IPS-15b (cell line): Measurements from ENCODE around the gene CCDC78.
A peak's percentile ranks its signal among the peaks of the same experiment; 100 is the strongest.

Experiments used
- H3K27me3 ChIP-seq: one replicate; pipeline ENCODE4 v1.6.1; 2013; ENCODE audit warnings: low read length; ENCODE audit not compliant: control insufficient read depth, insufficient read depth
- H3K36me3 ChIP-seq: one replicate; pipeline ENCODE4 v1.6.1; 2013; ENCODE audit warnings: low read length; ENCODE audit not compliant: control insufficient read depth, insufficient read depth
- H3K4me1 ChIP-seq: one replicate; pipeline ENCODE4 v1.6.1; 2013; ENCODE audit warnings: mild to moderate bottlenecking, low read length; ENCODE audit not compliant: control insufficient read depth, insufficient read depth
- H3K4me3 ChIP-seq: one replicate; pipeline ENCODE4 v1.5.1; 2013; ENCODE audit warnings: low read depth, low read length
- H3K9ac ChIP-seq: one replicate; pipeline ENCODE4 v1.6.1; 2013; ENCODE audit warnings: low read depth, mild to moderate bottlenecking, low read length
- H3K9me3 ChIP-seq: one replicate; pipeline ENCODE4 v1.6.1; 2013; ENCODE audit warnings: mild to moderate bottlenecking, low read length; ENCODE audit not compliant: control insufficient read depth, insufficient read depth

CCDC78 gene

DNA sequence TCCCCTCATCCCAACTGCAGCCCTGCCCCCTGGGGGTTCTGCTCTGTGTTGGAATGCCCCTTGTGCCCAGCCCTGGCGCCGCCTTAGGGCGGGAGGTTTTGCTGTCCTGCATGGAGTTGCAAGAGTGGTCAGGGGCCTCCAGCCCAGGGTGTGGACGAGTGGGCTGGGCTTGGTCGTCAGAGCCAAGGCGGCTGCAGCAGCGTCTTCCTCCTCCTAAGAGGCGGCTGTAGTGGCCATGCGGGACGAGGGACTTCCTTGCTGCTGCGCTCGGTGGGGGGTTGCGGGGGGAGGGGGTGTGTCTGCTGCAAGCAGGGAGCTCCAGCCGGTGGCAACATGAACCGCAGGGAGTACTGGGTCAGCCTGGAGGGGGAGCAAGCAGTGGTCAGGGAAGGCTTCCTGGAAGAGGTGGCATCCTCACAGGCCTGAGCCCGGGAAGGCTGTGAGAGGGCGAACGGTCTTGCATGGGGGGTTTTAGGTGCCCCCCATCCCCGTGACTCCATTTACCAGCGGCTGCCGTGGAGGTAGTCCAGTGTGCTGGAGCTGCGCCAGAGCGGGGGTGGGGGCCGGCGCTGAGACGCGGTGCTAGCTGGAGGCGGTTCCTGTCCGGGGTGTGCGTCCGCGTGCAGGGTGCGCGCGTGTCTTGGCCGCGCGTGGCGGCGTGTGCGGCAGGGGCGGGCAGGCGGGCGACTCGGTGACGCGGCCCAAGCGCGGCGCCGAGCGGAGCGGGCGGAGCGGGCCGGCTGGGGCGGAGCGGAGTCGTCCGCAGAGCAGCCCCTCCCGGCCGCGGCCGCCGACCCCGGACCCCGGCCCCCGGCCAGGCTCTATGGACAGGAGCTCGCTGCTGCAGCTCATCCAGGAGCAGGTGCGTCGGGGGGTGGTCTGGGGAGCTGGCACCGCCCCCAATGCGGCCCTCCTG lies 51.0 kb downstream of the CCDC78 start, which contains the start of gene RHBDL1:
Gene RHBDL1 (plus strand): TSS at position 704 of the 916 bp plus-strand sequence. CDS start 120 bp downstream, at position 824.
- peak within 1 kb of the TSS; percentile 65 for H3K4me3 ChIP-seq
- H3K9ac ChIP-seq, result peak within 1 kb of the TSS; percentile 47

DNA sequence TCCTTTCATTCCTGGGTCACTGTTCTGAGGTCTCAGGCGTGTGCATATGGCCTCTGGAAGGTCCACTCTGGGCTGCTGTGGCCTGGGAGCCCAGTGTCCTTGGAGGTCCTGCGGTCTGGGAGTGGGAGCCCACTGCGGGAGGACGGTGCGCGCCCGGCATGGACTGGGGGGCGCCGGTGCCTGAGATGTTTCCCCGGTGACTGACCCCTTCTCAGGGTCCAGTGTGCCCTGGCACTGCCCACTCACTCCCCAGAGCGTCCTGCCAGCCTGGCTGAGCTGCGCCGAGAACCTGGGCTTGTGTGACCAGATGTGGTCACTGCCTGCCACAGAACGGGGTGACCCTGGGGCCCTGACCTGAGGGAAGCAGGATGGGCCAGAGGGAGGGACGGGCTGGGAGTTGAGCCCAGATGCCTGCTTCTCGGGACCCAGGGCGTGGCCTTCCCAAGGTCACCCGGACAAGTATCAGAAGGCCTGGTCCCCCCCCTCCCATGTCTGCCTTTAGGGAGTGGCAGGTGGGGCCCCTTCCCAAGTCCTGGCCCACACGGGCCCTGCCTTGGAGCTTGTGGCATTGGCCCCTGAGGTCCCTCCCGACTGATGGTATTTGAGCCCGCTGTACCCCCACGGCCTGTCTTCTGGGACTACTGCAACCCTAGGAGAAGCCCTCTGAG lies 51.9 kb downstream of the CCDC78 start:
- H3K4me1 ChIP-seq, result no peaks in the 10 kb centered on the region
- peaks cover 49% of the 10 kb centered on the region for H3K36me3 ChIP-seq
- H3K9me3 ChIP-seq, result no peaks in the 10 kb centered on the region
- no peak overlapping the region for H3K9ac ChIP-seq
- H3K27me3 ChIP-seq, result no peaks in the 10 kb centered on the region
- peak overlapping the region; percentile 65 for H3K4me3 ChIP-seq

More for the DNA sequence above, 51.0 kb downstream of the CCDC78 start, which contains the start of gene RHBDL1:
- Histone ChIP-seq H3K9me3 (no peaks in the 10 kb centered on the region), H3K36me3 (peaks cover 41% of the 10 kb centered on the region), H3K4me1 (no peaks in the 10 kb centered on the region), H3K27me3 (no peaks in the 10 kb centered on the region)

GRCh38 chr16:673399-673991 lies 52.7 kb downstream of the CCDC78 start:
- Histone ChIP-seq H3K36me3 (peaks cover 55% of the 10 kb centered on the region), H3K9ac (no peak overlapping the region), H3K27me3 (no peaks in the 10 kb centered on the region), H3K4me3 (no peak overlapping the region), H3K9me3 (no peaks in the 10 kb centered on the region), H3K4me1 (no peaks in the 10 kb centered on the region)

- Histone ChIP-seq H3K27me3 (no peaks in the 10 kb centered on the region), H3K36me3 (peaks cover 55% of the 10 kb centered on the region), H3K9me3 (no peaks in the 10 kb centered on the region)
Measured at GRCh38 chr16:672851-673250, 53.4 kb downstream of the CCDC78 start.

More at GRCh38 chr16:672851-673250, 53.4 kb downstream of the CCDC78 start:
- Histone ChIP-seq H3K4me3 (no peak overlapping the region), H3K4me1 (no peaks in the 10 kb centered on the region), H3K9ac (no peak overlapping the region)
